WTC11 (cell line): ENCODE data around the gene KCNIP1.

Experiments used
- ATF3 ChIP-seq: sonication (generic); formaldehyde crosslinking; conservative IDR thresholded peaks from 2 replicates; pipeline ENCODE4 v1.8.1; 2022; ENCODE audit warnings: mild to moderate bottlenecking, missing genetic modification reagents
- ATF6 ChIP-seq: sonication (generic); formaldehyde crosslinking; IDR thresholded peaks from 2 replicates; pipeline ENCODE4 v1.8.1; 2023; ENCODE audit warnings: mild to moderate bottlenecking, missing genetic modification reagents
- CREB1 ChIP-seq: sonication (generic); formaldehyde crosslinking; IDR thresholded peaks from 2 replicates; pipeline ENCODE4 v1.8.0; 2023; ENCODE audit warnings: mild to moderate bottlenecking, missing genetic modification reagents
- CTCF ChIP-seq: fragments of 200-600 bp; IDR thresholded peaks from 2 replicates; pipeline ENCODE4 v1.8.0; 2022; ENCODE audit warnings: antibody characterized with exemption
- E2F5 ChIP-seq: sonication (generic); formaldehyde crosslinking; IDR thresholded peaks from 2 replicates; pipeline ENCODE4 v1.8.1; 2022; ENCODE audit warnings: mild to moderate bottlenecking, moderate library complexity, missing genetic modification reagents
- FOXK1 ChIP-seq: sonication (generic); formaldehyde crosslinking; IDR thresholded peaks from 2 replicates; pipeline ENCODE4 v1.8.0; 2022; ENCODE audit warnings: mild to moderate bottlenecking, moderate library complexity, missing genetic modification reagents
- JUN ChIP-seq: sonication (generic); formaldehyde crosslinking; IDR thresholded peaks from 2 replicates; pipeline ENCODE4 v1.8.0; 2023; ENCODE audit warnings: mild to moderate bottlenecking, missing genetic modification reagents
- MYBL2 ChIP-seq: sonication (generic); formaldehyde crosslinking; IDR thresholded peaks from 2 replicates; pipeline ENCODE4 v1.8.1; 2023; ENCODE audit warnings: mild to moderate bottlenecking, moderate library complexity, missing genetic modification reagents
- NFE2L1 ChIP-seq: sonication (generic); formaldehyde crosslinking; IDR thresholded peaks from 2 replicates; pipeline ENCODE4 v1.8.1; 2023; ENCODE audit warnings: missing genetic modification reagents
- NFYB ChIP-seq: sonication (generic); formaldehyde crosslinking; conservative IDR thresholded peaks from 2 replicates; pipeline ENCODE4 v1.8.0; 2022; ENCODE audit warnings: low read depth, missing genetic modification reagents
- PRDM15 ChIP-seq: sonication (generic); formaldehyde crosslinking; IDR thresholded peaks from 2 replicates; pipeline ENCODE4 v1.8.0; 2022; ENCODE audit warnings: missing genetic modification reagents

- TF ChIP-seq ATF6 (CRISPR knock-in tag) (no peak), CTCF (no peak), ATF3 (CRISPR knock-in tag) (no peak), NFE2L1 (CRISPR knock-in tag) (no peak), JUN (CRISPR knock-in tag) (no peak), MYBL2 (no peak), PRDM15 (no peak), E2F5 (no peak), CREB1 (no peak), FOXK1 (CRISPR knock-in tag) (no peak), NFYB (CRISPR knock-in tag) (no peak)
Measured at GRCh38 chr5:170631466-170632195, 127.8 kb downstream of the KCNIP1 start.
